ENCODE results near the gene CCDC27. TPM values are rescaled to one million over a fixed set of nuclear protein-coding genes. Genes with fewer than 3 reads are reported as not detected.

CCDC27 gene
- total RNA-seq, 1 donor from 2014 or later: not detected

DNA sequence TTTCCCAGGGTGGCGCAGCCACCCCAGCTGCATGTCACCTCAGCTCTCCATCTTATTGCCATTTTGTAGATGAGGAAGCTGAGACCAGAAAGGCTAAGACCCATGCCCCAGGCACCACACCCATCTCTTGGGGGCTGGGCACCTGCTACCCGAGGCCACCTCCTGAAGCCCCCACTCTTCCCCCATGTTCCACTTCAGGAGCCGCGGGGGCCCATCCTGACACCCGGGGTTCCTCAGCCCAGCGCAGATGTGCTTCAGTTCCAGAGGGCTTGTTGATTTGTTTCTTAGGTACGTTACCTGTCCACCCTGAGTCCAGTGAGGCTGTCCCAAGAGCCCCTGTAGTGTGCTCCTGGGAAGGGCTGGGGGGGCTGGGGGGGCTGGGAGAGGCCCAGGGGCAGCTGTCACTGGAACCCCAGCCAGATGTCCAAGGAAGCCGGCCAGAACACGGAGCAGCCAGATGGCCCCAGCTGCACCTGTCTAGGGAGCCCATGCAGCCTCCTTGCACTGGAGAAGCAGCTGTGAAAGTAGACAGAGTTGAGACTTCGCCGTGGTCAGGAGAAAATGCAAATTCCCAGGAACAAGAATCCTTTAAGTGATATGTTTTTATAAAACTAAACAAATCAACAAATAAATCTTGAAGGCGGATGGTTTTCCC, 17.1 kb upstream of the CCDC27 start:
- H3K4me3 ChIP-seq: no peak overlapping the region
- H4K20me1 ChIP-seq (ENCODE audit: low read depth): peaks cover 4% of the 10 kb centered on the region
- no peak overlapping the region for H3K4me3 Mint-ChIP-seq
- H3K36me3 Mint-ChIP-seq: peaks cover 7% of the 10 kb centered on the region
- peaks cover 10% of the 10 kb centered on the region for H3K4me1 ChIP-seq
- no peaks in the 10 kb centered on the region for H3K27me3 ChIP-seq
- H3K27me3 Mint-ChIP-seq (ENCODE audit: insufficient read depth, low read depth): peaks cover 2% of the 10 kb centered on the region
- TF ChIP-seq EZH2phosphoT487 (IDR thresholded peaks at IDR 0.05): no peak
- TF ChIP-seq, protein P1, sequence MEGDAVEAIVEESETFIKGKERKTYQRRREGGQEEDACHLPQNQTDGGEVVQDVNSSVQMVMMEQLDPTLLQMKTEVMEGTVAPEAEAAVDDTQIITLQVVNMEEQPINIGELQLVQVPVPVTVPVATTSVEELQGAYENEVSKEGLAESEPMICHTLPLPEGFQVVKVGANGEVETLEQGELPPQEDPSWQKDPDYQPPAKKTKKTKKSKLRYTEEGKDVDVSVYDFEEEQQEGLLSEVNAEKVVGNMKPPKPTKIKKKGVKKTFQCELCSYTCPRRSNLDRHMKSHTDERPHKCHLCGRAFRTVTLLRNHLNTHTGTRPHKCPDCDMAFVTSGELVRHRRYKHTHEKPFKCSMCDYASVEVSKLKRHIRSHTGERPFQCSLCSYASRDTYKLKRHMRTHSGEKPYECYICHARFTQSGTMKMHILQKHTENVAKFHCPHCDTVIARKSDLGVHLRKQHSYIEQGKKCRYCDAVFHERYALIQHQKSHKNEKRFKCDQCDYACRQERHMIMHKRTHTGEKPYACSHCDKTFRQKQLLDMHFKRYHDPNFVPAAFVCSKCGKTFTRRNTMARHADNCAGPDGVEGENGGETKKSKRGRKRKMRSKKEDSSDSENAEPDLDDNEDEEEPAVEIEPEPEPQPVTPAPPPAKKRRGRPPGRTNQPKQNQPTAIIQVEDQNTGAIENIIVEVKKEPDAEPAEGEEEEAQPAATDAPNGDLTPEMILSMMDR (IDR thresholded peaks at IDR 0.05): no peak
- no peak for TF ChIP-seq EZH2 (IDR thresholded peaks at IDR 0.05)
- H2AFZ ChIP-seq (replicated peaks): no peak overlapping the region
- H3K4me1 Mint-ChIP-seq: peaks cover 9% of the 10 kb centered on the region
- no peak overlapping the region for H3K4me2 ChIP-seq
- H3F3A ChIP-seq (ENCODE audit: low read depth): no peaks in the 10 kb centered on the region
- H3K27ac ChIP-seq: no peak overlapping the region
- no peaks in the 10 kb centered on the region for H3K36me3 ChIP-seq
- no peak for DNase-seq (ENCODE audit: low spot score)
- no peak overlapping the region for H3K27ac Mint-ChIP-seq
- no peaks in the 10 kb centered on the region for H3K9me3 ChIP-seq (ENCODE audit: low read depth)
- no peak overlapping the region for H3K9ac ChIP-seq
- no peaks in the 10 kb centered on the region for H3K9me3 Mint-ChIP-seq
- H3K79me2 ChIP-seq (ENCODE audit: low read depth): no peaks in the 10 kb centered on the region

GRCh38 chr1:3735688-3736087, 16.6 kb upstream of the CCDC27 start:
- Histone ChIP-seq H3K9me3 (ENCODE audit: low read depth) (no peaks in the 10 kb centered on the region), H3K4me1 (peaks cover 10% of the 10 kb centered on the region), H3K27ac (no peak overlapping the region), H3K4me3 (no peak overlapping the region), H4K20me1 (ENCODE audit: low read depth) (peaks cover 6% of the 10 kb centered on the region), H3F3A (ENCODE audit: low read depth) (no peaks in the 10 kb centered on the region), H3K4me2 (no peak overlapping the region), H3K27me3 (no peaks in the 10 kb centered on the region), H2AFZ (replicated peaks) (no peak overlapping the region), H3K79me2 (ENCODE audit: low read depth) (no peaks in the 10 kb centered on the region), H3K9ac (no peak overlapping the region), H3K36me3 (no peaks in the 10 kb centered on the region)
- no peak overlapping the region for H3K27ac Mint-ChIP-seq
- TF ChIP-seq, protein P1 (IDR thresholded peaks at IDR 0.05): no peak
- TF ChIP-seq EZH2 (IDR thresholded peaks at IDR 0.05) (no peak), EZH2phosphoT487 (IDR thresholded peaks at IDR 0.05) (no peak)
- H3K4me1 Mint-ChIP-seq: peaks cover 9% of the 10 kb centered on the region
- H3K27me3 Mint-ChIP-seq (ENCODE audit: insufficient read depth, low read depth): peaks cover 2% of the 10 kb centered on the region
- peaks cover 7% of the 10 kb centered on the region for H3K36me3 Mint-ChIP-seq
- H3K9me3 Mint-ChIP-seq: no peaks in the 10 kb centered on the region
- H3K4me3 Mint-ChIP-seq: no peak overlapping the region
- DNase-seq (ENCODE audit: low spot score): no peak

GRCh38 chr1:3736131-3736561, 16.1 kb upstream of the CCDC27 start:
- Histone ChIP-seq H3K79me2 (ENCODE audit: low read depth) (no peaks in the 10 kb centered on the region), H2AFZ (replicated peaks) (no peak overlapping the region), H3K36me3 (no peaks in the 10 kb centered on the region), H3K4me1 (peaks cover 10% of the 10 kb centered on the region), H3K4me3 (no peak overlapping the region), H3K27ac (no peak overlapping the region), H3K4me2 (no peak overlapping the region), H3K27me3 (no peaks in the 10 kb centered on the region), H3K9ac (no peak overlapping the region), H3K9me3 (ENCODE audit: low read depth) (no peaks in the 10 kb centered on the region), H4K20me1 (ENCODE audit: low read depth) (peaks cover 6% of the 10 kb centered on the region), H3F3A (ENCODE audit: low read depth) (no peaks in the 10 kb centered on the region)
- H3K27ac Mint-ChIP-seq: no peak overlapping the region
- H3K36me3 Mint-ChIP-seq: peaks cover 8% of the 10 kb centered on the region
- peaks cover 9% of the 10 kb centered on the region for H3K4me1 Mint-ChIP-seq
- no peak for DNase-seq (ENCODE audit: low spot score)
- TF ChIP-seq, protein P1 (IDR thresholded peaks at IDR 0.05): no peak
- no peak for TF ChIP-seq EZH2phosphoT487 (IDR thresholded peaks at IDR 0.05)
- TF ChIP-seq EZH2 (IDR thresholded peaks at IDR 0.05): no peak
- H3K4me3 Mint-ChIP-seq: no peak overlapping the region
- H3K27me3 Mint-ChIP-seq (ENCODE audit: insufficient read depth, low read depth): peaks cover 2% of the 10 kb centered on the region
- H3K9me3 Mint-ChIP-seq: no peaks in the 10 kb centered on the region

All from neural progenitor cell (in vitro differentiated cells).